ENCODE data around the gene PPP6R2.

PPP6R2 gene

GRCh38 chr22:50342651-50343540 is at the start of gene PPP6R2:
Gene PPP6R2, plus strand, starts transcription at chr22:50343327. Its CDS starts 50,582 bp downstream, at chr22:50393909.
- no peak for TF ChIP-seq CTCF (IDR thresholded peaks at IDR 0.05; ENCODE audit: insufficient read depth, low read depth, low read length, missing control alignments)
- peak within 1 kb of the TSS; percentile 73 for H3K4me3 ChIP-seq (ENCODE audit: low read depth, low read length)
- DNase-seq (ENCODE audit: low read depth): peak; percentile 85

- no peak for TF ChIP-seq CTCF (IDR thresholded peaks at IDR 0.05; ENCODE audit: insufficient read depth, low read depth, low read length, missing control alignments)
- peak overlapping the region; percentile 16; the same call in 1 of the 2 replicates for H3K4me3 ChIP-seq (ENCODE audit: low read depth, low read length)
- DNase-seq (ENCODE audit: low read depth): peak; percentile 34
These were observed 49.4 kb upstream of the PPP6R2 start for GRCh38 chr22:50293441-50294318.

GRCh38 chr22:50294319-50294656 is 48.8 kb upstream of the PPP6R2 start:
- TF ChIP-seq CTCF (IDR thresholded peaks at IDR 0.05; ENCODE audit: insufficient read depth, low read depth, low read length, missing control alignments): no peak
- no peak for DNase-seq (ENCODE audit: low read depth)
- no peak overlapping the region for H3K4me3 ChIP-seq (ENCODE audit: low read depth, low read length)

- TF ChIP-seq CTCF (IDR thresholded peaks at IDR 0.05; ENCODE audit: insufficient read depth, low read depth, low read length, missing control alignments): no peak
- no peak for DNase-seq (ENCODE audit: low read depth)
- no peak overlapping the region for H3K4me3 ChIP-seq (ENCODE audit: low read depth, low read length)
These were observed 46.3 kb upstream of the PPP6R2 start for GRCh38 chr22:50296658-50297490.

GRCh38 chr22:50297510-50298265 is 45.4 kb upstream of the PPP6R2 start:
- no peak overlapping the region for H3K4me3 ChIP-seq (ENCODE audit: low read depth, low read length)
- DNase-seq (ENCODE audit: low read depth): no peak
- no peak for TF ChIP-seq CTCF (IDR thresholded peaks at IDR 0.05; ENCODE audit: insufficient read depth, low read depth, low read length, missing control alignments)

- no peak for TF ChIP-seq CTCF (IDR thresholded peaks at IDR 0.05; ENCODE audit: insufficient read depth, low read depth, low read length, missing control alignments)
- H3K4me3 ChIP-seq (ENCODE audit: low read depth, low read length): no peak overlapping the region
- DNase-seq (ENCODE audit: low read depth): no peak
These were observed 44.9 kb upstream of the PPP6R2 start for GRCh38 chr22:50298266-50298637.
